ENCODE results near the gene NF1.
"Not testable (repeated sequence)": the region's sequence is repeated elsewhere in the genome, so short reads cannot be mapped to it uniquely, and the experiment has no call there.

Gene NF1

DNA sequence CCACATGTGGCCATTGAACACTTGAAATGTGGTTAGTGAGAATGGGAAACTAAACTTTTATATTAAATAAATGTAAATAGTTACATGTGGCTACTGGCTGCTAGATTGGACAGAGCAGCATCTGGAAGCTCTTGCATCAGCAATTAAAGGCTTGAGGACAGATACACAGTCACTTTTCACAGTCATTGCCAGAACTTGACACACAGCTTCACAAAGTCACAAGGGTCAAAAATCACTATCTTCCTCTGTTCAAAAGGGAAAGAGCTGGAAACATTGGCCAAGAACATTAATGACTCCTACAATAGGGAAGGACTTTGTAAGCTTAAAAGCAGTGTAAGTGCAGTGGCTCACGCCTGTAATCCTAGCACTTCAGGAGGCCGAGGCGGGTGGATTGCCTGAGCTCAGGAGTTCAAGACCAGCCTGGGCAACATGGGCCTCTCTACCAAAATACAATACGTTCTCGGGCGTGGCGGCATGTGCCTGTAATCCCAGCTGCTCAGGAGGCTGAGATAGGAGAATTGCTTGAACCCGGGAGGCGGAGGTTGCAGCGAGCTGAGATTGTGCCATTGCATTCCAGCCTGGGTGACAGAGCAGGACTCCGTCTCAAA lies 288.0 kb downstream of the NF1 start:
- DNase-seq (ENCODE audit: low spot score); FAIRE-seq: not testable (repeated sequence)

DNA sequence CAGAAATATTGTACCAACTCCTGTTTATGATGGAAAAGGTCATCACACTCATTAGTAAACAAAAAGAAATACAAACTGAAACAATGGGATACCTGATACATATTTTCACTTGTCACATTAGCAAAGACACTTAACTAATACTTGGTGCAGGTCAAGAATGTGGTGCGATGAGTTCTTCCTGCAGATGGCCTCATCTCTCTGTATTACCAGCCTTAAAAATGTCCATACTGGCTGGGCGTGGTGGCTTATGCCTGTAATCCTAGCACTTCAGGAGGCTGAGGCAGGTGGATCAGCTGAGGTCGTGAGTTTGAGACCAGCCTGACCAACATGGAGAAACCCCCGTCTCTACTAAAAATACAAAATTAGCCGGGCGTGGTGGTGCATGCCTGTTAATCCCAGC lies 288.7 kb downstream of the NF1 start:
- not testable (repeated sequence) for DNase-seq (ENCODE audit: low spot score); FAIRE-seq

DNA sequence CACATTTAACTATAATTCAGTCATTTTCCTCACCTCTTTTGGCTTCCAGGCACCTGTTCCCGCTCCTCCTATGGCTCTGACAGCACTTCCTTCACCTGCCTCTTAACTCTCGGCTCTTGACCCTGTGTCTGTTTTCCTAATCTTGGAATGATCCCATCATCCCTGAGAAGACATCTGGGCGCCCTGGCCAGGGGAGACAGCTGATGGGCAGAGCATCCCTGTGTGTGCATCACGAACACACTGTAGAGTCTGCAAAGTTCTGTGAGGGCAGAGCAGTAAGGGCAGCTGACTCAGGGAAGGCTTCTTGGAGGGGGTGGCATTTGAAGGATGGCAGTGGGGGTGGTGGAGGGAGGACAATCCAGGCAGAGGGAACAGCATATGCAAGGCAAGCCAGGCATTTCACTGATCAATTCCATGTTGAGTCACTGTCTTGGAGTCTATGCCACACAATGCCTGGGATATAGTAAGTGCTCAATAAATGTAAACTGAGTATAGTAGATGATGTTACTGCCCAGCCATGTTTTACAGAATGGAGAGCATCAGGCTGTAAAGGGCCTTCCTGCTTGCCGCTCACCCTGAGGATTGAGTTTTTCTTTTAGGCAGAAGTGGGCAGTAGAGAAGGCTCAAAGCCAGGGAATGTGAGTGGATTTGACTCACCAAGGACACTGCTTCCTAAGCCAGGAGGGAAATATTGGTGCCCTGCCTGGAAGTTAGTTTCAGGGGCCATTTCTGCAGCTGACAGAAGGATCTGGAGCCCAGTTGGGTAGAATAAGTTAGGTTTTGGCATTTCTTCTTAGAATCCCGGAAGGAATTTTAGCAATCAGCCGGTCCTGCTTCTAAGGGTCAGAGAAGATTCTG lies 290.9 kb downstream of the NF1 start:
- DNase-seq (ENCODE audit: low spot score) (no peak), FAIRE-seq (peak; percentile 59)

DNA sequence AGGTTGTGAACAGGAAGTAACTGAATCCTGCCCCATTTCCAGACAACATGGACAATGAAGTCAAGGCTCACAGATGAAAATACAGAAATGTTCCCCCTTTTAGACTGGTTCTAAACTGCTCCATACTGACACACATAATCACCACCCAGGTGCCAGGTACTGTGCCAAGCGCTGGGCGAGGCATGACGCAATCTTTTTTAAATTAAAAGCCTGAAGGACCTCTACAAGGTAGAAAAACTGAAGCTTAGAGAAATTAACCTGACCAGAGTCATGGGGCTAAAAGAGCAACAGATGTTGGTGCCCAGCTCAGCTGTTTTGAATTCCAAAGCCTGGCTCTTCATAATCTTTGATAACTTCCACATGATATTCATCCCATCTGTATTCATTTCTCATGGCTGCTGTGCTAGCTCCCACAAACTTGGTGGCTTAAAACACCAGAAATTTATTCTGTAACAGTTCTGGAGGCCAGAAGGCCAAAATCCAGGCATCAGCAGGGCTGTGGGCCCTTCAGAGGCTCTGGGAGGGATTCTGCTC lies 291.8 kb downstream of the NF1 start:
- no peak for FAIRE-seq
- no peak for DNase-seq (ENCODE audit: low spot score)

DNA sequence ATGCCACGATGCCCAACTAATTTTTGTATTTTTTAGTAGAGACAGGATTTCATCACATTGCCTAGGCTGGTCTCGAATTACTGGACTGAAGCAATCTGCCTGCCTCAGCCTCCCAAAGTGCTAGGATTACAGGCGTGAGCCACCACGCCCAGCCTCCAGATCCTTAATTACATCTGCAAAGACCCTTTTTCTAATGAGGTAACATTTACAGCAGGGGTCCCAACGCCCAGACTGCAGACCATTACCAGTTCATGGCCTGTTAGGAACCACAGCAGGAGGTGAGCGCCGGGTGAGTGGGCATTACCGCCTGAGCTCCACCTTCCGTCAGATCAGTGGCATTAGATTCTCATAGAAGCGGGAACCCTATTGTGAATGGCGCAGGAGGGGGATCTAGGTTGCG lies 292.7 kb downstream of the NF1 start:
- no peak for FAIRE-seq
- no peak for DNase-seq (ENCODE audit: low spot score)

DNA sequence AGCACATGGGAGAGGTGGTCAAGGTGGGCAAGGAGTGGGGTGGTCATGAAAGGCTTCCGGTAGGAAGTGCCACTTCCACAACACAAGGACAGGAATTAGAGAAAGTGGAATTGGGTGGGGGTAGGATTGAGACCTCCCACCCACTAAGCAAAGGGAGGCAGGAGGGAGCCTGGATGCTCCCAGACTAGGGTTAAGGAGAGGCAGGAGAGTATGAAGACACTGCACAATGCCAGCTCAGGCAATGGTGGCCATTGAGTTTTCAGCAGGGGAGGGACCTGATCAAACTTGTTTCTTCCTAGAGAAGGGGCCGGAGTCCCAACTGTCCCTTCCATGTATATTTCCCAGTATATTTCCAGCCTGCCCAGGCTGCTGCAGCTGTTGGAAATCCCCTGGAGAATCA lies 293.6 kb downstream of the NF1 start:
- DNase-seq (ENCODE audit: low spot score) (no peak), FAIRE-seq (no peak)

DNA sequence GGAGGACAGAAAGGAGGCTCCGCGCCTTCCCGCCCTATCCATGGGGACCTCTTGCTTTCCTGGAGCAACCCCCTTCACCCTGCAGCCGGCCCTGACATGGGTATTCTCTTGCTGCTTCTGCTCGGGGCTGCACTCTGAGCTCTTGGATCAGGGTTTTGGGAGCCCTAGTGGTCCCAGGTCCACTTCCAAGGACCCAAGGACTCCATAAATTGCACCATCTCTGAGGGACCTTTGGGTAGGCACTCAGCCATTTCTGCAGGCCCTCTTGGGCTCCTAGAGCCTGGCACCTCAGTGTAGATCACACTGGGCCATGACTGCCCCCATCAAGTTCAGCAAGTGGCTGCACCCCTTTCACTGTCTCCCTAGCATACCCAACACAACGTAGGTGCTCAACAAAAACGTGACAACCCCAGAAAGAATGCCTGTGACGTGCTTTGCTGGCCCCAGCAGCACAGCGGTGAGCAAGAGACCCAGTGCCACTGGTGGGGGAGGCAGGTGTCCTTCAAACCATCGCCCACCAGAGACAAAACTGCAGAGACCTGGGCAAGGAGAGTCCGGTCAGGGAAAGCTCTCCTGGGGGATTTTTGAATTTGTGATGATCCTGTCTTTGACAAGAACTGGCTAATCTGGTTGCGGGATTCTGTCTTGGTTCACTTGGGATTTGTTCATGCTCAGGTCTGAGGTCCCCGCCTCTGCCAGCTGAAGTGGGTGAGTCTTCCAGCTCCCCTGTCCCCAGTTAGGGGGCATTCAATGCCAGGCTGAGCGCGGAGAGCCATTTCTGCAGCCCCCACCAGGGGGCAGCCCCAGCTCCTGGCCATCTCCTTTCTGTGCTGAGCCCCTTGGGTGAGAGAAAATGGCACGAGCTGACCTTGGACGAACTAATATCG lies 294.2 kb downstream of the NF1 start:
- FAIRE-seq: no peak
- peak; percentile 68 for DNase-seq (ENCODE audit: low spot score)

DNA sequence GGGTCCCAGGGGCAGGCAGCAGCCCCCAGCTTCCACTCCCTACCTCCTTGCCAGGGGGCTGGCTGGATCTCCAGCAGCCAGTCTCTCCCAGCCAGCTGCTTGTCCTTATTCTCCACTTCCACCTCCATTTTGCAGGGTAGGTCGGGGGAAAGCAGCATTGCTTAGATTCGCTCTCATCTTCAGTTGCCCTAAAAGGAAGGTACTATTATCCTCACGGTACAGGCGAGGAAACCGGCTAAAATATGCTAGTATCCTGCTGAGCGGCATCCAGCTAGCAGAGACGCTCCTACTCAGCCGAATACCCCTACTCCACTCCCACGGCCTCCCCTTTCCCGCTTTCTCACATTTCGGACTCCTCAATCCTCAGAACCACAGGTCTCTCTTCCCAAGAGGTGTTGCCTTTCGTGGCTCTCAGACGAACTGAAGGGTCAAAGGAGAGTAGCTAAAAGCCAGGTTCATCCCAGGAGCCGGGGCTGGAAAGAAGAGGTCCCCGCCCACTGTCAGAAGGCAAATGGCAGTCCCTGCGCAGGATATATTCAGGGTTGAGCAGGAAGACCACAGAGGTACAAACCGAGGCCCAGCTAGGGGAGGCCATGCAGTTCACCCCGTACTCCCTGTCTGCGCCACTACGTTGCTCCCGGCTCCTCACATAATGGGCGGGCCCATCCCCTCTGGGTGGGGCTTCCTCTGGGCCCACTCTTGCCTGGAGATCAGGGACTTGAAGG lies 295.0 kb downstream of the NF1 start:
- no peak for DNase-seq (ENCODE audit: low spot score)
- no peak for FAIRE-seq

DNA sequence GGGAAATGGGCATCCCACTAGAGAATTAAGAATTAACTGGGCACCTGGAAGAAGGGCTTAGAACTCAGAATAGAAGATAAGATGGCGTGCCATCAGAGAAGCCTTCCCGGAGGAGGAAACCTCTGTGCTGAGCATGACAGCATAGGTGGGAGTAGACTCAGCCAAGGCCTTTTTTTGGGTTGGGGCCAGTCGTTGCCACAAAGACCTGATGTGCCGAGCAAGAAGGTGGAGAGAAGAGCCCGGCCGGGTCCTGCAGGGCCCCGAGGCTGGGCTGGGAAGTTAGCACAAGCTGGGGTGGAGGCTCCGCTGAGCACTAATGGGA lies 295.6 kb downstream of the NF1 start:
- FAIRE-seq (no peak), DNase-seq (ENCODE audit: low spot score) (no peak)

DNA sequence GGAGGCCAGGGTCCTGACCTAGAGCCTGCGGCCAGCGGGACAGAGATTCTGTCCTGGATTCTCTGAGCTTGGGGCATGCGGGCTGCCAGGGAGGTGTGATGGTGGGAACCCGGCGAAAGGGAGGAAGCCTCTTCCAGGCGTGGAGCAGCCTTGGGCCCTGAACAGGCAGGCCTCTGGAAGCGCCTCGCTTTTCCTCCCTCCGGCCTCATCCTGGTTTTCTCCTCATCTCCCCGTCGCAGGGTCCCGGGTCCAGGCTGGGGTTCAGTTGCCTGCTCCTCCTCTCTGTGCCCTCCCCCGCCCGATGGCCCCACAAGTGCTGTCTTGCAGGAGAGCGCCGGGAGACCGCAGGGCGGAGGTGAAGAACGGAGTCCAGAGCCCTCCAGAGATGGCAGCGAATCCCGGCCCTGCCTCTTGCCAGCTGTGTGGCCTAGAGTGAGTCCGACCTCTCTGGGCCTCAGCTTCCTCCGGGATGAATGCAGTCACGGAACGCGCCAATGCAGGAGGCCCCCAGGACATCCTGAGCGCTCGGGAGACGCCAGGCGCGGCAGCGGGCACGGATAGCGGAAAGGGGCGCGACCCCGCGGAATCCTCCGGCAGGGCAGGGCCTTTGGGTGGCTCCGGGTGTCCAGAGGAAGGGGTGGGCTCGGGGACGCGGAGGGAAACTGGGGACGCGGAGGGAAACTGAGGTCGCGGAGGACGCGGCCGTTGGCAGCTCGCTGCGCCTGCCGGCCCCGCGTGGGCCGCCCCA lies 296.1 kb downstream of the NF1 start:
- FAIRE-seq (no peak), DNase-seq (ENCODE audit: low spot score) (no peak)

DNA sequence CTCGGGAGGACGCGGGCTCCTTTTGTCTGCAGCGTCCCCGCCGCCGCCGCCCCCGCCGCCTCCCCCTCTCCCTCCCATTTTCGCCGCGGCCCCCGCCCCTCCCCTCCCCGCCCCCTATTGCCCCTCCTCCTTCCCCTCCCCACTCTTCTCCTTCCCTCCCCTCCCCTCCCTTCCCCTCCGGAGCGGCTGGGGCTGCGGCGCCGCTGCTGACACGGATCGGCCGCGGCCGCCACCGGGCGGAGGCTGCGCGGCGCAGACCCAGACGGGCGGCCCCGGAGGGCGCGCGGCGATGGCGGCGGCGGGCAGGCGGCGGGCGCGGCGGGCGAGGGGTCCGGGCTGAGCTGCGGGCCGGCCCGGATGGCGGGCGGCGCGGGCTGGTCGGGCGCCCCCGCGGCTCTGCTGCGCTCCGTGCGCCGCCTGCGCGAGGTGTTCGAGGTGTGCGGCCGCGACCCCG lies 296.7 kb downstream of the NF1 start, which contains the start of gene RAB11FIP4:
Gene RAB11FIP4 (plus strand): TSS at position 180 of the 454 bp plus-strand sequence. CDS start 178 bp downstream, at position 358.
- DNase-seq (ENCODE audit: low spot score) (peak; percentile 62), FAIRE-seq (peak; percentile 37)

DNA sequence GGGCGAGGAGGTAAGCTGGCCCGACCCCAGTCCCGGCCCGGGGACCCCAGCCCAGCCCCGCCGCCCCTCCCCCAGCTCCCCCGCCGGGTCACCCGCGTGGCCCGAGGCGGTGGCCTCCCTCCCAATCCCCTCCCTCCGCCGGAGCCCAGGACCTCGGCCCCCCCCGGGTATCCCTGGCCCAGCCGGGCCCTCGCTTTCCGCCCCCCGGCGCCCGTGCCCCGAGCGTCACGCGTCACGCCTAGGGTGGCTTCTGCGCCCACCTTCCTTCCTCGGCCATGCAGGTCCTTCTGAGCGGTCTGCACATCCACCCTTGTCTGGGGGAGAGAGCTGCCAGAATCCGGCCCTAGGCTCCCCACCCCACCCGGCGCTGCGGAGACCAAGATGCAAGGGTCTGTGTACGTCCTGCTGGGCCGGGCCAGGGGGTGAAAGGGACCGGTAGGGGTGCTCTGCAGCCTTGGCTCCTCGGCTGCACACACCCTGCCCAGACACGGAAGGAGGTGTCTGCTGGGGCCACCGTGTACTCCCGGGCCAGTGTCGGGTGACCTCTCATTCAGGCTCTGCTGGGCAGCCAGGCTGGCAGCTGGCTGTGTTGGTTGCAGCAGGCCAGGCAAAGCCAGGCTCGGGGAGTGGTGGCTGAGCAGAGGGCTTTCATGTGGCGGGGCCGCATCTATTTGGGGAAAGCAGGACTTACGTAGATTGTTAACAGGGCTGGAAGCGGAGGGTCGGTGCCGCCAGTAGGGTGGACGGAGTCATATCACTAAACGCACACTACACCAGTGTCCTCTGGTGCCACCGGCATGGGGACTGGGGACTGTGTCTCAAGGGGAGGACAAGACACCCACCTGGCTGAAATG lies 297.5 kb downstream of the NF1 start:
- DNase-seq (ENCODE audit: low spot score) (no peak), FAIRE-seq (no peak)

DNA sequence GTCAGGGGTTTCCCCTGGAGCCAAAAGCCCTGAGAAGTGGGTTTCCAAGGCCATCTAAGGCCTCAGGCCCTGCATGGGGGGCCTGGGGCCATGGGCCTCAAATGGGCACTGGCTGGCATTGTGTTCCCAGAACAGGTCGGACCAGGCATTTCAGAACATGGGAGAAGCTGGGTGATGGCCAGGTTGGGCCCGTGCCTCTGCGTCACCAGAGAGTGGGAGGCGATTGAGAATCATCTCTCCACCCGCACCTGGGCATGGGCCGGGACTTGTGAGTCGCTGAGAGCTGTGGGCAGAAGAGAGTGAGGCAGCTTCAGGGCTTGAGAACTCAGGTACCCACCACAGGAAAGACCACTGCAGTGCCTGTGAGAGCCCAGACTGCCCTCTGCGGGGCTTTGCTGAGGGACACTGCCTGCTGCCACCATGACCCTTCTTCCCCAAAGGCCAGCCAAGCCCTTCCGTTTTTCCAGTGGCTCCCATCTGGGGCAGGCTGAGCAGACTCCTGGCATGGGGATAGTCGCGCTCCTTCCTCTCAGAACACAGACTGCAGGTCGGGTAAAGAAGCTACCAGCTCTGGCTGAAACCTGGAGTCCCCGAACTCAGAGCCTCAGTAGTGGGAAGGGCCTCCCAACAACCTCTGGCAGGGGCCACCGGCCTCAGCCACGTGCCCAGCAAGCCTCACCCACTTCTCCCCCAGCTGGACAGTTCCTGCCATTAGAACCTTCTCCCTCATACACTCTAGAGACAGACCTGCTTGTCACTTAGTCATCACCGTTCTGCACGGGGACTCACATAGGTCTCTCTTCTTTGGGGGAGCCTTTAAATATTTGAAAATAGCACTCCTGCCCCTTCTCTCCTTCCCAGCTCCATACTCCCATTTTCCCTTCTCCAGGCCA lies 298.3 kb downstream of the NF1 start:
- DNase-seq (ENCODE audit: low spot score) (no peak), FAIRE-seq (no peak)

DNA sequence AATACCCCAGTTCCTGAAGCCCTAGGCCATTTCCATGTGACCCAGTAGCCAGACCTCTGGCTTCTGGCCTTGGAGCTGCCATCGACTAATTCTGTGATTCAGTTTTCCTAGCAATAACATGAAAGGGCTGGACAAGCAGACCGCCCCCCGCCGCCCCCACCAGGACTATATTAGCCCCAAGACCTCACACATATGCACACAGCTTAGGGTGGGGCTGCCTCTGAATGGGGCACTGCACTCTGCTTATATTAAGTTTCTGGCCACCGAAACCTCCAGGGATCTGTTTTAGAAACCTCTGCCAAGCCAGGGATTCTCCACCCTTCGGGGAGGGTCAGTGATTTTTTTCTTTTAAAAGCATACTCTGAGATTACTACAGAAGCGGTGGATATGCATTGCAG lies 299.0 kb downstream of the NF1 start:
- no peak for DNase-seq (ENCODE audit: low spot score)
- no peak for FAIRE-seq

DNA sequence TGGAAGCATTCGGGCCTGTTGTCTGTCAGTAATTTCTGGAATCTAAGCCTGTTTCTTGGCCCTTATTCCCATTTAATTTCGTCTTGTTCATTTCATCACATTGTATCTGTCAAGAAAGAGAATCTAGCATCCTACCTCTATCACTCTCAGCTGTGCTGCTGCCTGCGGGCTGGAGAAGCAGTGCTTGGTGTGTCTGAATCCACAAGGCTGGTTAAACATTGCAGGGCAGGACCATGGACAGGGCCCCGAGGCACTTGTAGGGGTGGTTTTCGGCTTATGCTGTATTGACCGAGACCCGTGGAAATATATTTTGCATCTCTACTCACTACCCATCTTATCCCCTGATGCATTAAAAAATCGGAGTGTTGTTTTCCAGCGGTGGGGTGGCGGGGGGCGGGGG lies 299.8 kb downstream of the NF1 start:
- DNase-seq (ENCODE audit: low spot score): peak; percentile 74
- FAIRE-seq: no peak

DNA sequence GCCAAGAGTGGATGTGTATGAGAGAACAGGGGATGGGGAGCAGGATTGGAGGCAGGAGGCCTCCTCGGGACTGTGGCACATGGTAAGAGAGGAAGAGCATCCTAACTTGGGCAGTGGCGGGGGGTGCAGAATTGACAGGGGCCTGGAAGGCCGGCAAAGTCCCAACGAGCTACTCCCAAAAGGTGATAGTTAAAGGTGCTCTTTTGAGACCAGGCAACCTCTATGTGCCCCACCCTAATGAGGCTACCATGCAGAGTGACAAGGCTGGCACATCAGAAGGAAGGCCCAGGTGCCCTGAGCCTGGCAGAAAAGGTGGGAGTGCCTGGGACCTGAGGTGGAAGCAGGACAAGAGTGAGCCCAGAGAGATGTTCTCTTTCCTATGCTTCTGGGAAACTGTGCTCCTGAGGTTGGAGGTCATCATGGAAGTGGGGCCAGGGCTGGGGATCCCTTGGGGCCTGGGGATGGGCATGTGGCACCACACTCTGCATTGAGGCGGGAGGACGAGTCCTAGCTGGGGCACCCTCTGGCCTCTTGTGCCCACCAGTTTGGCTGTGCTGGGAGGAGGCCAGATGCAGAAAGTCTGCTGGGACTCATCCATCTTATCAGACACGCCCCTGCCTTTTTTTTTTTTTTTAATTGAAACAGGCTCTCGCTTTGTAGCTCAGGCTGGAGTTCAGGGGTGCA lies 302.6 kb downstream of the NF1 start:
- no peak for DNase-seq (ENCODE audit: low spot score)
- no peak for FAIRE-seq

DNA sequence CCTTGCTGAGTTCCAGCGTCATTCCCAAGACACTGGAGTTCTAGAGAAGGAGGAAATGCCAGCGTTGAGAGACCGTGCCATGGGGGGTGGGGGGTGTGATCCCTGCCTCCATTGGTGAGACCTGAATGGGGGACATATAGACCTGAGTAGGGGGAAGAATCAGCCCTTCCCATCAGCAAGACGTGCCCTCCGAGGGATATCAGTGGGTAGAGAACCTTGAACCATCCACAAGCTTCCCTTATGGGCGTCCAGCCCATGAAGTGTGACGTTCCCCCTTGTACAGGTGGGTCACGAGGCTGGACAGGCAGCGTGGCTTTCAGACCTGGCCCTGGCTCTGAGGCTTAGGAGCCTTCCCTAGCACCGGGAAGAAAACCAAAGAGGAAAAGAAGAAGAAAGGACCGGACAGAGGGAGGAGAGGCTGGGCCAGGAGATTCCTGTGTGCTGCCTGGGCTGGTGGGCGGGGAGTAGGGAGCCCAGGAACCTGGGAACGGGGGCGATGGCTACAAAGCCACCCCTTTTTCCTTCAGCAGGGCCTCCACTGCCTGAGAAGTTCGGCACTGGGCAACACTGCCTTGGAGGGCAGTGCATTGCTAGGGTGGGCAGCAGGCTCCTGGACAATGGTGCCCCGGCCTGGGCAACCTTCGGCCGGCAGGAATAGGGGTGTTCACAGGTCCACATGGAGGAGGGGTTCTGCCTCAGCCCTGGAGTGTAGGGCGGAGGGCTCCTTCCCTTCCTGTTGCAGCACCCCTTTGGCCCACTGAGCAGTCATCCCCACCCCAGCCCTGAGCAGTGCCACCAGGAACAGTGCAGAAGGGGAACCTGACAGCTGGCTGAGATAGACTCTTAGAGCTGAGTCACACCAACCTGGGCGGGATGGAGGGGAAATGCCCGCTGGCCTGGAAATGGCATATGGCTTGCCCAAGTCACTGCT lies 303.9 kb downstream of the NF1 start:
- no peak for FAIRE-seq
- DNase-seq (ENCODE audit: low spot score): no peak

Measured in urothelium cell line (cell line).